CD4-positive, alpha-beta T cell treated with Interleukin-1 beta for 1 hour (primary cell): Measurements from ENCODE around the gene PIR.
A peak's percentile ranks its signal among the peaks of the same experiment; 100 is the strongest.

Source experiments
- DNase-seq, 2 donors: peaks; one replicate each; pipeline ENCODE4 v3.0.0-alpha.2; 2020 to 2022

The PIR gene

DNA sequence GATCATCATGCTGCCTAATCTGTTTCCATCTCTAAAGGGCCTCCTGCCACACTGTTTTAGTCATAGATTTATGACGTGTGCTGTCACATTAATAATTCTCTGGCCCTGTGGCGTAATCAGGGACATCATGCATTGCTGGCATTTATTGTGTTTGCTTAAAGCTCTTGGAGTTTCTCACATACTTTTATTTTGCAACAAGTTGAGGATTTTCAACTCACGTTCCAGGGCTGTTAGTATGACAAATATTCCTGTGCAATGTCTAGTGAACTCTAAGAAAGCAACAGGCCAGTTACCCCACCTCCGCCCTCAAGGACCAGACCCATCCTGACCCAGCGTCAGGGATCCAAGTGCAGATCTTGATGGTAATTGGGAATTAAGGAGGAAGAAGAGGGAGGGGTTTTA, 150.1 kb downstream of the PIR start:
- no peak for DNase-seq

DNA sequence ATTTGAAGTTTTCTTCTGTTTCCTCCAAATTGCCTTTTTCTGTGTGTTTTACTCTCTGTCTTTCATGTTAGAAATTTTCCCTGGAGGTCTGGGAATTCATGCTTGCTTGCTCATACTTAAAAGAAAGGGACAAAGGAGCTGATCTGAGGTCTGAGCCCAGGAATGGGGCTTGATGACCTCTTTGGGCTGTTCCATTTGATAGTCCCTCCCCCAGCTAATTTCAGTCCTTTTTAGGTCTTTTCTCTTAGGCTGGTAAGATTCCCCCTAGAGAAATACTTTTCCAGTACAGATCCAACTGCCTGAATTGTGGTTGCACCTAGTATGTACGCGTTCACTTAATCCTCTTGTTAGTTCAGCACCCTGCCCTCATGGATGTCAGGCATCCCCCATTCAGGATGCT, 152.3 kb downstream of the PIR start:
- no peak for DNase-seq

- DNase-seq: peak; percentile 69 to 74
Measured at GRCh38 chrX:15336023-15336413, 157.1 kb downstream of the PIR start.

DNA sequence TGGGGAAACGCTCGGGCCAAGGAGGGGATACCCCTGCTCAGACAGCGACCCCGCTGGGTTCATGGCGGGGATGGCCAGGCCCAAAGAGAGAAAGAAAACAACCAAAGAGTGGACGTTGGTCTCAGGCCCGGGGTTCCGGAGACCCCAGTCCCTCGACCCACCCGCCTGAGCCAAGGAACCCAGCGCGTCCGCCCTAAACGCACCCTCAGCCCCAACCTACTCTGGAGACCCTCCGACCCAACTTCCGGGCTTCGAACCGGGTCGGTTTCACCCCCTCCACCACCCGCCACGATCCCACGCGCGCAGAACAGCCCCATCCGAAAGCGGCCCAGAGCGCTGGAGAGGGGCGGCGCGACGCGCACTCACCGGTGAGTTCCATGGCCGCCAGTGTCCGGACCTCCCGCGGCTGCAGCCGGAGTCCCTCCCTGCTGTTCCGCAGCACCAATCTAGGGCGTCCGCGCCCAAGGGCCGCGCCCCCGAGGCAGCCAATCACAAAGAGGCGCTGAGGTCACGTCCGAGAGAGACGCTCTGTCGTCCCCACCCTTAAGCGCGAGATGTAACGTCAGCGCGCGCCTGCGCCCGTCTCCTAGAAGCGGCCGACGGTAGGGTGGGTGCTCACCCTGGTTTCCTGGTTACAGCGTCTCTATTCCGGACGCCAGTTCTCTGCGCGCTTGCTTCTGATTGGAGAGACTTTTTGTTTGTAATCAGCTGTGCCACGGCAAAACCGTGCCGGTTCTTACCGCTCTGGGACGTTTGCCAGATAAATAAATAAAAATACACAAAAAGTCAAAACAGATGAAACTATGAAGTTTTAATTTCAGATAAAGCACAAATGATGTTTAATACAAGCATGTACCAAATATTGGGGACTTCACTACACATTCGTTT, 157.8 kb downstream of the PIR start, which contains the start of gene PIGA:
Gene PIGA, minus strand, starts transcription at position 389 of the 888 bp plus-strand sequence. CDS start 3,593 bp downstream, outside the sequence.
- DNase-seq: peak; percentile 94 to 96
